ENCODE data around the gene ZFP1. TPM values are rescaled to one million over a fixed set of nuclear protein-coding genes. Genes with fewer than 3 reads are reported as not detected.

ZFP1 gene
- total and polyA plus RNA-seq, 7 experiments from 2014 or later, result 8.6 to 22.5 (median 10.5) TPM

DNA sequence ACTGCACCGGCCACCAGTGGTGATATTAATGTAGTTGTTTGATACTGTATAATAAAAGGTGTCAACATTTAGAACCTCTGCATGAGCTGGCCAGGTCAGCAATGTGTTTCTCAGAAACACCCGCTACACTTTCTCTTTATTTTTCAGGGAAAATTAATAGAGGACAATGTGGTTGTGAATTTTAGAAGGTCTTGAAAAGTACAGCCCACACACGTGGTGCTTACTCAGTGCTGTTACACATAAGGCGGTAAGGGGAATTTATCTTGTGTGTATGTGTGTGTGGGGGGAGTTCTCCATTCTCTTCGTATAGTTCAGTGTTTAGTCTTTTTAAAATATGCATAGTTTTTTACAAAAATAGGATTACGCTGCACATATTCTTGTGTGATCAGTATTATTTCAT lies 4.4 kb upstream of the ZFP1 start:
- Mint-ChIP-seq H3K27me3 (no peaks in the 10 kb centered on the region), H3K4me1 (peaks cover 0 to 9% (median 1%) of the 10 kb centered on the region in 7 donors), H3K36me3 (peaks cover 0 to 1% (median 0%) of the 10 kb centered on the region in 5 donors), H3K9me3 (peaks cover 0 to under 1% (median 0%) of the 10 kb centered on the region in 11 donors), H3K27ac (no peak overlapping the region), H3K4me3 (no peak overlapping the region)
- no peaks in the 10 kb centered on the region for H3K9me3 ChIP-seq (ENCODE audit: control insufficient read depth in 2 of 3, low read length in 3 of 3)
- H3K36me3 ChIP-seq (ENCODE audit: control insufficient read depth in 2 of 3, insufficient read depth in 3 of 3, low read length in 3 of 3), result peaks cover 0 to 4% (median 0%) of the 10 kb centered on the region in 3 experiments
- H3K27ac ChIP-seq (ENCODE audit: low read depth, low read length), result no peak overlapping the region
- H3K4me1 ChIP-seq (ENCODE audit: control insufficient read depth in 2 of 2, insufficient read depth in 2 of 2, low read length in 2 of 2), result peaks cover 0 to 1% of the 10 kb centered on the region in 2 donors
- ATAC-seq, result no peak
- H3K27me3 ChIP-seq (ENCODE audit: control insufficient read depth in 2 of 2, insufficient read depth in 2 of 2, low read length in 2 of 2), result peaks cover 0 to 3% of the 10 kb centered on the region in 2 donors
- intact Hi-C loops (cut with micrococcal nuclease), result loop anchor here in 1 of 2 donors (10.0 kb wide), 1 partner anchor 481 kb away; the partner anchor contains the start of gene ADAT1
- POLR2A ChIA-PET, result no interaction called here
- CTCF ChIA-PET, result no interaction called here
- H3K4me3 ChIP-seq (ENCODE audit: low read length), result no peak overlapping the region
- no peak for DNase-seq

DNA sequence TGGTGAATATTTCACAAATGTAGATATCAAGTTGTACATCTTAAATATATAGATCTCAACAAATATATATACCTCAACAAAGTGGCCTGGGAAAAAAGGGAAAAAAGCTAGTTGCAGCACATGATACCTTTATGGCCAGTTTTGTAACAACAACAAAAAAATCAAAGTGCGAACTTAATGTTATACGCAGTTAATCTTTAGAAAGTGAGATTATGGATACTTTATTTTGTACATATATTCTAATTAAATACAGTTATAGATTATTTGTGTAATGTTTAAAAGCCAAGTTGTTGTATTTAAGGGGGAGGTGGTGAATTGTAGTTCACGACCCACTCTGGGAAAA lies 385 bp upstream of the ZFP1 start:
- ChIA-PET POLR2A (no interaction called here), CTCF (no interaction called here)
- Mint-ChIP-seq H3K27ac (peak overlapping the region in 8 of 9 donors; percentile 25 to 90 (median 81)), H3K4me1 (peaks cover 13 to 31% (median 27%) of the 10 kb centered on the region in 7 donors), H3K36me3 (peaks cover 14 to 26% (median 25%) of the 10 kb centered on the region in 5 donors), H3K27me3 (no peaks in the 10 kb centered on the region), H3K9me3 (peaks cover 6 to 28% (median 17%) of the 10 kb centered on the region in 11 donors), H3K4me3 (peak overlapping the region; percentile 85 to 92 (median 89))
- intact Hi-C loops (cut with micrococcal nuclease), result loop anchor here (1.0 to 10.0 kb wide), 19 partner anchors 37 to 541 kb away; partner anchors contain the start of genes ADAT1 (in 2 of the 2), CFDP1 (in 2 of the 2), GLG1 (in 2 of the 2) and TMEM231 (in 2 of the 2)
- Histone ChIP-seq H3K27me3 (ENCODE audit: control insufficient read depth in 2 of 2, insufficient read depth in 2 of 2, low read length in 2 of 2) (no peaks in the 10 kb centered on the region), H3K27ac (ENCODE audit: low read depth, low read length) (peak overlapping the region; percentile 89), H3K9me3 (ENCODE audit: control insufficient read depth in 2 of 3, low read length in 3 of 3) (peaks cover 0 to 8% (median 0%) of the 10 kb centered on the region in 3 experiments), H3K36me3 (ENCODE audit: control insufficient read depth in 2 of 3, insufficient read depth in 3 of 3, low read length in 3 of 3) (peaks cover 0 to 10% (median 0%) of the 10 kb centered on the region in 3 experiments), H3K4me3 (ENCODE audit: low read length) (peak overlapping the region; percentile 98), H3K4me1 (ENCODE audit: control insufficient read depth in 2 of 2, insufficient read depth in 2 of 2, low read length in 2 of 2) (peaks cover 0 to 6% of the 10 kb centered on the region in 2 donors)
- no peak for ATAC-seq
- no peak for DNase-seq

- Histone ChIP-seq H3K27me3 (ENCODE audit: control insufficient read depth in 2 of 2, insufficient read depth in 2 of 2, low read length in 2 of 2) (no peaks in the 10 kb centered on the region), H3K4me3 (ENCODE audit: low read length) (no peak overlapping the region), H3K4me1 (ENCODE audit: control insufficient read depth in 2 of 2, insufficient read depth in 2 of 2, low read length in 2 of 2) (peaks cover 0 to 6% of the 10 kb centered on the region in 2 donors), H3K27ac (ENCODE audit: low read depth, low read length) (no peak overlapping the region), H3K36me3 (ENCODE audit: control insufficient read depth in 2 of 3, insufficient read depth in 3 of 3, low read length in 3 of 3) (peaks cover 0 to 18% (median 3%) of the 10 kb centered on the region in 3 experiments), H3K9me3 (ENCODE audit: control insufficient read depth in 2 of 3, low read length in 3 of 3) (peaks cover 0 to 8% (median 0%) of the 10 kb centered on the region in 3 experiments)
- Mint-ChIP-seq H3K9me3 (peaks cover 8 to 28% (median 18%) of the 10 kb centered on the region in 11 donors), H3K4me3 (peak overlapping the region in 3 of 10 donors; percentile 6 to 40 (median 36)), H3K36me3 (peaks cover 20 to 54% (median 40%) of the 10 kb centered on the region in 5 donors), H3K27me3 (no peaks in the 10 kb centered on the region), H3K27ac (peak overlapping the region in 1 of 9 donors; percentile 13), H3K4me1 (peaks cover 13 to 31% (median 27%) of the 10 kb centered on the region in 7 donors)
- ChIA-PET CTCF (no interaction called here), POLR2A (no interaction called here)
- intact Hi-C loops (cut with micrococcal nuclease), result no loop called here
- DNase-seq (no peak), ATAC-seq (no peak)
Observed at GRCh38 chr16:75151798-75152197, 3.5 kb downstream of the ZFP1 start.

GRCh38 chr16:75152635-75153034 lies 4.3 kb downstream of the ZFP1 start:
- ATAC-seq (no peak), DNase-seq (no peak)
- H3K9me3 ChIP-seq (ENCODE audit: control insufficient read depth in 2 of 3, low read length in 3 of 3), result peaks cover 0 to 8% (median 0%) of the 10 kb centered on the region in 3 experiments
- H3K4me1 ChIP-seq (ENCODE audit: control insufficient read depth in 2 of 2, insufficient read depth in 2 of 2, low read length in 2 of 2), result peaks cover 0 to 6% of the 10 kb centered on the region in 2 donors
- H3K4me1 Mint-ChIP-seq, result peaks cover 13 to 35% (median 25%) of the 10 kb centered on the region in 7 donors
- no peaks in the 10 kb centered on the region for H3K27me3 ChIP-seq (ENCODE audit: control insufficient read depth in 2 of 2, insufficient read depth in 2 of 2, low read length in 2 of 2)
- H3K36me3 Mint-ChIP-seq, result peaks cover 20 to 60% (median 40%) of the 10 kb centered on the region in 5 donors
- no peak overlapping the region for H3K27ac Mint-ChIP-seq
- intact Hi-C loops (cut with micrococcal nuclease), result no loop called here
- no peak overlapping the region for H3K27ac ChIP-seq (ENCODE audit: low read depth, low read length)
- peaks cover 8 to 28% (median 18%) of the 10 kb centered on the region in 11 donors for H3K9me3 Mint-ChIP-seq
- POLR2A ChIA-PET, result no interaction called here
- CTCF ChIA-PET, result no interaction called here
- H3K4me3 ChIP-seq (ENCODE audit: low read length), result no peak overlapping the region
- H3K4me3 Mint-ChIP-seq, result peak overlapping the region in 2 of 10 donors; percentile 6 to 10
- H3K27me3 Mint-ChIP-seq, result no peaks in the 10 kb centered on the region
- peaks cover 0 to 18% (median 3%) of the 10 kb centered on the region in 3 experiments for H3K36me3 ChIP-seq (ENCODE audit: control insufficient read depth in 2 of 3, insufficient read depth in 3 of 3, low read length in 3 of 3)

DNA sequence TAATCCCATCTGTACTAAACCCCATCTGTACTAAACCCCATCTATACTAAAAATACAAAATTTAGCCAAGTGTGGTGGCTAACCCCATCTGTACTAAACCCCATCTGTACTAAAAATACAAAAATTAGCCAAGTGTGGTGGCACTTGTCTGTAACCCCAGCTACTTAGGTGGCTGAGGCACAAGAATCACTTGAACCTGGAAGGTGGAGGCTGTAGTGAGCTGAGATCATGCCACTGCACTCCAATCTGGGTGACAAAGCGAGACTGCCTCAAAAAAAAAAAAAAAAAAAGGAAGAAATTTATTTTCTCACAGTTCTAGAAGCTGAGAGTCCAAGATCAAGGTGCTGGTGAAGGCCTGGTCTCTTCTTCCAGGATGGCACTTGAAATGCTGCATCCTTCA lies 12.1 kb downstream of the ZFP1 start:
- H3K9me3 Mint-ChIP-seq, result peaks cover 0 to 22% (median 4%) of the 10 kb centered on the region in 11 donors
- H3K27me3 Mint-ChIP-seq, result no peaks in the 10 kb centered on the region
- DNase-seq, result no peak
- peaks cover 8 to 68% (median 44%) of the 10 kb centered on the region in 5 donors for H3K36me3 Mint-ChIP-seq
- POLR2A ChIA-PET, result no interaction called here
- Histone ChIP-seq H3K27me3 (ENCODE audit: control insufficient read depth in 2 of 2, insufficient read depth in 2 of 2, low read length in 2 of 2) (no peaks in the 10 kb centered on the region), H3K4me3 (ENCODE audit: low read length) (no peak overlapping the region), H3K4me1 (ENCODE audit: control insufficient read depth in 2 of 2, insufficient read depth in 2 of 2, low read length in 2 of 2) (no peaks in the 10 kb centered on the region), H3K9me3 (ENCODE audit: control insufficient read depth in 2 of 3, low read length in 3 of 3) (no peaks in the 10 kb centered on the region), H3K36me3 (ENCODE audit: control insufficient read depth in 2 of 3, insufficient read depth in 3 of 3, low read length in 3 of 3) (peaks cover 0 to 20% (median 0%) of the 10 kb centered on the region in 3 experiments), H3K27ac (ENCODE audit: low read depth, low read length) (no peak overlapping the region)
- peak overlapping the region in 1 of 9 donors; percentile 28 for H3K27ac Mint-ChIP-seq
- intact Hi-C loops (cut with micrococcal nuclease), result no loop called here
- no peak overlapping the region for H3K4me3 Mint-ChIP-seq
- no peak for ATAC-seq
- CTCF ChIA-PET, result no interaction called here
- H3K4me1 Mint-ChIP-seq, result peaks cover 0 to 11% (median 3%) of the 10 kb centered on the region in 7 donors

- POLR2A ChIA-PET, result no interaction called here
- H3K27ac ChIP-seq (ENCODE audit: low read depth, low read length), result no peak overlapping the region
- no peaks in the 10 kb centered on the region for H3K4me1 ChIP-seq (ENCODE audit: control insufficient read depth in 2 of 2, insufficient read depth in 2 of 2, low read length in 2 of 2)
- H3K27me3 ChIP-seq (ENCODE audit: control insufficient read depth in 2 of 2, insufficient read depth in 2 of 2, low read length in 2 of 2), result no peaks in the 10 kb centered on the region
- no peak overlapping the region for H3K4me3 ChIP-seq (ENCODE audit: low read length)
- Mint-ChIP-seq H3K9me3 (peaks cover 23 to 97% (median 60%) of the 10 kb centered on the region in 11 donors), H3K4me1 (no peaks in the 10 kb centered on the region), H3K36me3 (peaks cover 47 to 91% (median 88%) of the 10 kb centered on the region in 5 donors), H3K27ac (no peak overlapping the region), H3K27me3 (peaks cover 0 to 4% (median 0%) of the 10 kb centered on the region in 5 donors), H3K4me3 (no peak overlapping the region)
- intact Hi-C loops (cut with micrococcal nuclease), result no loop called here
- no peak for DNase-seq
- H3K36me3 ChIP-seq (ENCODE audit: control insufficient read depth in 2 of 3, insufficient read depth in 3 of 3, low read length in 3 of 3), result peaks cover 11 to 58% (median 34%) of the 10 kb centered on the region in 3 experiments
- peaks cover 7 to 70% (median 31%) of the 10 kb centered on the region in 3 experiments for H3K9me3 ChIP-seq (ENCODE audit: control insufficient read depth in 2 of 3, low read length in 3 of 3)
- ATAC-seq, result no peak
- CTCF ChIA-PET, result no interaction called here
Observed at GRCh38 chr16:75169899-75170405, 21.6 kb downstream of the ZFP1 start.
